K562 (cell line): ENCODE measurements around the gene OMA1.

ENCODE experiments used
- GATAD2A ChIP-seq: fragments of 450-650 bp; IDR thresholded peaks from 2 replicates; pipeline ENCODE4 v1.6.1; 2017
- HIVEP1 ChIP-seq: fragments of 250-450 bp; sonication (Bioruptor Pico); IDR thresholded peaks from 2 replicates; pipeline ENCODE4 v1.4.0; 2020; ENCODE audit warnings: mild to moderate bottlenecking
- IFI16 ChIP-seq: fragments of 250-450 bp; sonication (Bioruptor Pico); IDR thresholded peaks from 2 replicates; pipeline ENCODE4 v2.1.2; 2022; ENCODE audit warnings: mild to moderate bottlenecking, inconsistent platforms
- JUNB ChIP-seq: fragments of 450-650 bp; formaldehyde crosslinking; conservative IDR thresholded peaks from 2 replicates; pipeline ENCODE4 v1.4.0; 2020; ENCODE audit warnings: mild to moderate bottlenecking
- MAZ ChIP-seq, 2 experiments: fragments of 450-650 bp in 1 of 2; sonication (generic) in 1 of 2; formaldehyde crosslinking; IDR thresholded peaks in 1 of 2; conservative IDR thresholded peaks in 1 of 2; 2 replicates each; pipeline versions ENCODE4 v1.4.0 to v1.5.0; 2020; ENCODE audit warnings: mild to moderate bottlenecking in 1 of 2, missing genetic modification reagents in 1 of 2
- SMARCA4 ChIP-seq: fragments of 450-650 bp; IDR thresholded peaks from 2 replicates; pipeline ENCODE4 v1.6.1; 2016
- ZNF589 ChIP-seq: fragments of 200-800 bp; sonication (Bioruptor generic); IDR thresholded peaks from 2 replicates; pipeline ENCODE4 v1.6.1; 2016; ENCODE audit warnings: low read depth, missing genetic modification characterization, missing compliant biosample characterization
- TF ChIP-seq, protein P1 (sequence below): sonication (generic); formaldehyde crosslinking; IDR thresholded peaks from 2 replicates; pipeline ENCODE4 v1.8.1; 2023; ENCODE audit warnings: mild to moderate bottlenecking, missing genetic modification reagents, moderate library complexity
- TF ChIP-seq, protein P2 (sequence below): sonication (generic); formaldehyde crosslinking; IDR thresholded peaks from 2 replicates; pipeline ENCODE4 v1.5.0; 2020; ENCODE audit warnings: missing genetic modification reagents
- TF ChIP-seq, protein P3 (sequence below), 3 experiments: IDR thresholded peaks in 2 of 3; conservative IDR thresholded peaks in 1 of 3; 2 replicates each; pipeline ENCODE4 v1.5.1; 2011 to 2012; ENCODE audit warnings: low read length in 3 of 3, mild to moderate bottlenecking in 3 of 3, control low read depth in 2 of 3, improper control_type of control experiment in 1 of 3, inconsistent platforms in 1 of 3, low read depth in 1 of 3, mixed read lengths in 1 of 3, moderate library complexity in 1 of 3; ENCODE audit not compliant: insufficient read depth in 2 of 3

DNA sequence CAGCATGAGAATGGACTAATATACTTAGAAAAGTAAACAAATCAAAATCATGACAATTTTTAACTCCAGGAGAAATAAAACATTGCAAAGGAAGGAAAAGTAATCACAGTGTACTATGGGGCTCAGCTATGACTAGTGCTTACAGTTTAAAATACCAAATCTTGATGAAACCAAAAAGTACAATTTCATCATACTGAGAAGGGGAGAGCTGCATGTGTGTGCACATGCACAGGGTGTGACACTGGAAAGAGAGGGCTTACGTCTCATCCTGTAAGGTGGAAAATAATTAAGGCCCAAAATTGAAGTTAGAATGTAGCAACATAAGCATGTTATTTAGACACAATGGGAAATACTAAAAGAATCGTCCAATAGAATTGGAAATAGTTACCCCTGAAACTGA, 64.6 kb downstream of the OMA1 start:
- TF ChIP-seq SMARCA4 (no peak), ZNF589 (CRISPR knock-in tag) (no peak), HIVEP1 (CRISPR knock-in tag) (no peak), MAZ (CRISPR knock-in tag; conservative IDR thresholded peaks at IDR 0.05 in 1 of 2, IDR thresholded peaks at IDR 0.05 in 1 of 2) (no peak), JUNB (CRISPR knock-in tag) (no peak), IFI16 (CRISPR knock-in tag) (no peak), GATAD2A (no peak)
- TF ChIP-seq, protein P1, sequence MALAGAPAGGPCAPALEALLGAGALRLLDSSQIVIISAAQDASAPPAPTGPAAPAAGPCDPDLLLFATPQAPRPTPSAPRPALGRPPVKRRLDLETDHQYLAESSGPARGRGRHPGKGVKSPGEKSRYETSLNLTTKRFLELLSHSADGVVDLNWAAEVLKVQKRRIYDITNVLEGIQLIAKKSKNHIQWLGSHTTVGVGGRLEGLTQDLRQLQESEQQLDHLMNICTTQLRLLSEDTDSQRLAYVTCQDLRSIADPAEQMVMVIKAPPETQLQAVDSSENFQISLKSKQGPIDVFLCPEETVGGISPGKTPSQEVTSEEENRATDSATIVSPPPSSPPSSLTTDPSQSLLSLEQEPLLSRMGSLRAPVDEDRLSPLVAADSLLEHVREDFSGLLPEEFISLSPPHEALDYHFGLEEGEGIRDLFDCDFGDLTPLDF (CRISPR knock-in tag): no peak
- TF ChIP-seq, protein P2, sequence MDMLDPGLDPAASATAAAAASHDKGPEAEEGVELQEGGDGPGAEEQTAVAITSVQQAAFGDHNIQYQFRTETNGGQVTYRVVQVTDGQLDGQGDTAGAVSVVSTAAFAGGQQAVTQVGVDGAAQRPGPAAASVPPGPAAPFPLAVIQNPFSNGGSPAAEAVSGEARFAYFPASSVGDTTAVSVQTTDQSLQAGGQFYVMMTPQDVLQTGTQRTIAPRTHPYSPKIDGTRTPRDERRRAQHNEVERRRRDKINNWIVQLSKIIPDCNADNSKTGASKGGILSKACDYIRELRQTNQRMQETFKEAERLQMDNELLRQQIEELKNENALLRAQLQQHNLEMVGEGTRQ (CRISPR knock-in tag): no peak
- TF ChIP-seq, protein P3, sequence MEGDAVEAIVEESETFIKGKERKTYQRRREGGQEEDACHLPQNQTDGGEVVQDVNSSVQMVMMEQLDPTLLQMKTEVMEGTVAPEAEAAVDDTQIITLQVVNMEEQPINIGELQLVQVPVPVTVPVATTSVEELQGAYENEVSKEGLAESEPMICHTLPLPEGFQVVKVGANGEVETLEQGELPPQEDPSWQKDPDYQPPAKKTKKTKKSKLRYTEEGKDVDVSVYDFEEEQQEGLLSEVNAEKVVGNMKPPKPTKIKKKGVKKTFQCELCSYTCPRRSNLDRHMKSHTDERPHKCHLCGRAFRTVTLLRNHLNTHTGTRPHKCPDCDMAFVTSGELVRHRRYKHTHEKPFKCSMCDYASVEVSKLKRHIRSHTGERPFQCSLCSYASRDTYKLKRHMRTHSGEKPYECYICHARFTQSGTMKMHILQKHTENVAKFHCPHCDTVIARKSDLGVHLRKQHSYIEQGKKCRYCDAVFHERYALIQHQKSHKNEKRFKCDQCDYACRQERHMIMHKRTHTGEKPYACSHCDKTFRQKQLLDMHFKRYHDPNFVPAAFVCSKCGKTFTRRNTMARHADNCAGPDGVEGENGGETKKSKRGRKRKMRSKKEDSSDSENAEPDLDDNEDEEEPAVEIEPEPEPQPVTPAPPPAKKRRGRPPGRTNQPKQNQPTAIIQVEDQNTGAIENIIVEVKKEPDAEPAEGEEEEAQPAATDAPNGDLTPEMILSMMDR (IDR thresholded peaks at IDR 0.05 in 2 of 3, conservative IDR thresholded peaks at IDR 0.05 in 1 of 3; ENCODE audit: insufficient read depth in 2 of 3, low read depth in 1 of 3, low read length in 3 of 3): no peak
